Activated T-cell treated with anti-CD3 and anti-CD28 coated beads, Interleukin-2, amount 50 U/mL, for 72 hours (primary cell): ENCODE results near the gene ODF2. TPM values are rescaled to one million over a fixed set of nuclear protein-coding genes. Genes with fewer than 3 reads are reported as not detected.
A peak's percentile ranks its signal among the peaks of the same experiment; 100 is the strongest.
"Not testable (repeated sequence)": the region's sequence is repeated elsewhere in the genome, so short reads cannot be mapped to it uniquely, and the experiment has no call there.

Experiments
- ATAC-seq, 2 donors: fragments of 150-1000 bp; cut with Tn5 transposase; replicated peaks in 1 of 2; 2 replicates each; pipeline ENCODE4 v1.10.0; 2021; ENCODE audit warnings: moderate library complexity in 2 of 2, mild to moderate bottlenecking in 1 of 2
- DNase-seq, 2 donors: peaks; one replicate each; pipeline ENCODE4 v3.0.0; 2021 to 2022; ENCODE audit warnings: mixed read lengths in 1 of 2
- H3K27ac Mint-ChIP-seq: one replicate; pipeline ENCODE4 v1.8.0; 2022; ENCODE audit warnings: mild to moderate bottlenecking, moderate library complexity, mixed read lengths
- H3K27me3 Mint-ChIP-seq: one replicate; pipeline ENCODE4 v1.8.0; 2022; ENCODE audit warnings: low read depth, mixed read lengths
- H3K36me3 Mint-ChIP-seq, 2 donors: one replicate each; pipeline ENCODE4 v1.8.0; 2022; ENCODE audit warnings: mixed read lengths in 2 of 2, mild to moderate bottlenecking in 1 of 2; ENCODE audit not compliant: insufficient read depth in 2 of 2
- H3K4me1 Mint-ChIP-seq: one replicate; pipeline ENCODE4 v1.8.0; 2022; ENCODE audit warnings: low read depth, mixed read lengths
- H3K4me3 Mint-ChIP-seq, 2 donors: one replicate each; pipeline ENCODE4 v1.8.0; 2022; ENCODE audit warnings: mild to moderate bottlenecking in 2 of 2, mixed read lengths in 2 of 2, moderate library complexity in 2 of 2
- H3K9me3 Mint-ChIP-seq, 2 donors: one replicate each; pipeline ENCODE4 v1.8.0; 2022; ENCODE audit warnings: mixed read lengths in 2 of 2
- total RNA-seq, 2 donors: library from RNA; stranded (reverse); gene quantifications; one replicate each; pipeline ENCODE4 v1.2.3, GENCODE V29; 2022

Gene ODF2
- total RNA-seq, 2 donors from 2014 or later = 64.8 to 87.3 TPM

GRCh38 chr9:128498911-128499310 is 43.1 kb downstream of the ODF2 start:
- Mint-ChIP-seq H3K9me3 (no peaks in the 10 kb centered on the region), H3K4me3 (no peak overlapping the region), H3K27me3 (no peaks in the 10 kb centered on the region), H3K27ac (no peak overlapping the region), H3K36me3 (peaks cover 0 to 13% of the 10 kb centered on the region in 2 donors), H3K4me1 (peaks cover 6% of the 10 kb centered on the region)
- no peak for ATAC-seq
- DNase-seq = no peak

- H3K36me3 Mint-ChIP-seq = peaks cover under 1 to 14% of the 10 kb centered on the region in 2 donors
- DNase-seq = no peak
- H3K4me3 Mint-ChIP-seq = no peak overlapping the region
- no peak for ATAC-seq
- H3K27ac Mint-ChIP-seq = no peak overlapping the region
- no peaks in the 10 kb centered on the region for H3K9me3 Mint-ChIP-seq
- H3K27me3 Mint-ChIP-seq = no peaks in the 10 kb centered on the region
- H3K4me1 Mint-ChIP-seq = peaks cover 7% of the 10 kb centered on the region
Observed at GRCh38 chr9:128499920-128500319, 44.1 kb downstream of the ODF2 start.

GRCh38 chr9:128503415-128503825 is 47.6 kb downstream of the ODF2 start:
- Mint-ChIP-seq H3K27ac (peak overlapping the region; percentile 54), H3K4me3 (peak overlapping the region; percentile 97 to 100), H3K4me1 (peaks cover 23% of the 10 kb centered on the region)
- not testable (repeated sequence) for H3K36me3 Mint-ChIP-seq, H3K9me3 Mint-ChIP-seq, ATAC-seq, DNase-seq, H3K27me3 Mint-ChIP-seq

GRCh38 chr9:128503870-128504269 is 48.1 kb downstream of the ODF2 start:
- no peaks in the 10 kb centered on the region for H3K27me3 Mint-ChIP-seq
- H3K36me3 Mint-ChIP-seq = peaks cover 5 to 10% of the 10 kb centered on the region in 2 donors
- H3K27ac Mint-ChIP-seq = peak overlapping the region; percentile 54
- DNase-seq = no peak
- no peaks in the 10 kb centered on the region for H3K9me3 Mint-ChIP-seq
- ATAC-seq = no peak
- peak overlapping the region; percentile 97 to 100 for H3K4me3 Mint-ChIP-seq
- peaks cover 27% of the 10 kb centered on the region for H3K4me1 Mint-ChIP-seq

- H3K4me1 Mint-ChIP-seq = peaks cover 29% of the 10 kb centered on the region
- DNase-seq = peak; percentile 97 to 99
- peak within 1 kb of the TSS; percentile 97 to 100 for H3K4me3 Mint-ChIP-seq
- ATAC-seq = peak; percentile 97 to 98
- H3K9me3 Mint-ChIP-seq = no peaks in the 10 kb centered on the region
- H3K27ac Mint-ChIP-seq = peak within 1 kb of the TSS; percentile 94
- no peaks in the 10 kb centered on the region for H3K27me3 Mint-ChIP-seq
- H3K36me3 Mint-ChIP-seq = peaks cover 5 to 13% of the 10 kb centered on the region in 2 donors
Observed at GRCh38 chr9:128504485-128505413, 48.9 kb downstream of the ODF2 start, which contains the start of gene GLE1. Gene GLE1, plus strand, starts transcription at chr9:128504719. Its CDS starts 87 bp downstream, at chr9:128504806.

- peaks cover 5 to 17% of the 10 kb centered on the region in 2 donors for H3K36me3 Mint-ChIP-seq
Observed at GRCh38 chr9:128505414-128505765, 49.6 kb downstream of the ODF2 start.

GRCh38 chr9:128505906-128506305 is 50.1 kb downstream of the ODF2 start:
- Mint-ChIP-seq H3K4me3 (peak overlapping the region; percentile 97 to 100), H3K27ac (peak overlapping the region; percentile 61), H3K4me1 (peaks cover 29% of the 10 kb centered on the region), H3K36me3 (peaks cover 5 to 17% of the 10 kb centered on the region in 2 donors)
- not testable (repeated sequence) for DNase-seq, H3K27me3 Mint-ChIP-seq, H3K9me3 Mint-ChIP-seq, ATAC-seq

More at GRCh38 chr9:128505414-128505765, 49.6 kb downstream of the ODF2 start:
- H3K4me1 Mint-ChIP-seq = peaks cover 29% of the 10 kb centered on the region
- no peaks in the 10 kb centered on the region for H3K9me3 Mint-ChIP-seq
- no peaks in the 10 kb centered on the region for H3K27me3 Mint-ChIP-seq
- ATAC-seq (no peak), DNase-seq (no peak)
- peak overlapping the region; percentile 94 for H3K27ac Mint-ChIP-seq
- H3K4me3 Mint-ChIP-seq = peak overlapping the region; percentile 97 to 100

- H3K4me3 Mint-ChIP-seq = no peak overlapping the region
- H3K4me1 Mint-ChIP-seq = peaks cover 14% of the 10 kb centered on the region
- DNase-seq (no peak), ATAC-seq (no peak)
- H3K36me3 Mint-ChIP-seq = peaks cover 6 to 21% of the 10 kb centered on the region in 2 donors
- no peaks in the 10 kb centered on the region for H3K27me3 Mint-ChIP-seq
- H3K27ac Mint-ChIP-seq = no peak overlapping the region
- H3K9me3 Mint-ChIP-seq = no peaks in the 10 kb centered on the region
Observed at GRCh38 chr9:128512820-128513219, 57.0 kb downstream of the ODF2 start.

- peaks cover 7 to 34% of the 10 kb centered on the region in 2 donors for H3K36me3 Mint-ChIP-seq
Observed at GRCh38 chr9:128521956-128522355, 66.2 kb downstream of the ODF2 start.

GRCh38 chr9:128523199-128523925 is 67.6 kb downstream of the ODF2 start:
- no peak overlapping the region for H3K27ac Mint-ChIP-seq
- H3K4me1 Mint-ChIP-seq = no peaks in the 10 kb centered on the region
- H3K36me3 Mint-ChIP-seq = peaks cover 7 to 26% of the 10 kb centered on the region in 2 donors
- H3K27me3 Mint-ChIP-seq = no peaks in the 10 kb centered on the region
- no peaks in the 10 kb centered on the region for H3K9me3 Mint-ChIP-seq
- H3K4me3 Mint-ChIP-seq = no peak overlapping the region
- no peak for ATAC-seq
- DNase-seq = no peak

More at GRCh38 chr9:128521956-128522355, 66.2 kb downstream of the ODF2 start:
- Mint-ChIP-seq H3K4me1 (no peaks in the 10 kb centered on the region), H3K27ac (peak overlapping the region; percentile 52), H3K9me3 (no peaks in the 10 kb centered on the region), H3K27me3 (no peaks in the 10 kb centered on the region), H3K4me3 (no peak overlapping the region)
- ATAC-seq = no peak
- DNase-seq = no peak

GRCh38 chr9:128526720-128527119 is 70.9 kb downstream of the ODF2 start:
- H3K4me3 Mint-ChIP-seq = no peak overlapping the region
- no peak for ATAC-seq
- H3K9me3 Mint-ChIP-seq = no peaks in the 10 kb centered on the region
- H3K36me3 Mint-ChIP-seq = peaks cover 6 to 35% of the 10 kb centered on the region in 2 donors
- no peaks in the 10 kb centered on the region for H3K4me1 Mint-ChIP-seq
- no peak for DNase-seq
- H3K27me3 Mint-ChIP-seq = no peaks in the 10 kb centered on the region
- no peak overlapping the region for H3K27ac Mint-ChIP-seq

GRCh38 chr9:128528445-128529160 is 72.8 kb downstream of the ODF2 start:
- H3K36me3 Mint-ChIP-seq = peaks cover 5 to 27% of the 10 kb centered on the region in 2 donors
- no peak for DNase-seq
- H3K27me3 Mint-ChIP-seq = no peaks in the 10 kb centered on the region
- H3K9me3 Mint-ChIP-seq = no peaks in the 10 kb centered on the region
- H3K4me1 Mint-ChIP-seq = no peaks in the 10 kb centered on the region
- H3K27ac Mint-ChIP-seq = no peak overlapping the region
- ATAC-seq = no peak
- no peak overlapping the region for H3K4me3 Mint-ChIP-seq
